Muscle layer of duodenum (tissue), 2 donors: Measurements from ENCODE around the gene PLEKHA6.

Experiments used
- H3K27ac ChIP-seq: one replicate; pipeline ENCODE4 v1.7.0; 2013; ENCODE audit warnings: mild to moderate bottlenecking, low read length
- H3K27me3 ChIP-seq: one replicate; pipeline ENCODE4 v1.7.0; 2013; ENCODE audit warnings: low read depth, mild to moderate bottlenecking, control low read depth, low read length
- H3K36me3 ChIP-seq, 2 donors: one replicate each; pipeline ENCODE4 v1.7.0; 2013; ENCODE audit warnings: low read length in 2 of 2, control low read depth in 1 of 2, mild to moderate bottlenecking in 1 of 2; ENCODE audit not compliant: insufficient read depth in 2 of 2, control insufficient read depth in 1 of 2
- H3K4me1 ChIP-seq, 2 donors: one replicate each; pipeline ENCODE4 v1.7.0; 2013; ENCODE audit warnings: low read length in 2 of 2, mild to moderate bottlenecking in 2 of 2, control low read depth in 1 of 2, moderate library complexity in 1 of 2; ENCODE audit not compliant: insufficient read depth in 2 of 2, control insufficient read depth in 1 of 2
- H3K4me3 ChIP-seq, 2 donors: one replicate each; pipeline ENCODE4 v1.7.0; 2013; ENCODE audit warnings: low read length in 2 of 2, low read depth in 1 of 2, mild to moderate bottlenecking in 1 of 2
- H3K9me3 ChIP-seq, 2 donors: one replicate each; pipeline ENCODE4 v1.7.0; 2013; ENCODE audit warnings: low read length in 2 of 2, control low read depth in 1 of 2, mild to moderate bottlenecking in 1 of 2; ENCODE audit not compliant: control insufficient read depth in 1 of 2
- donor health status: healthy.

PLEKHA6 gene

DNA sequence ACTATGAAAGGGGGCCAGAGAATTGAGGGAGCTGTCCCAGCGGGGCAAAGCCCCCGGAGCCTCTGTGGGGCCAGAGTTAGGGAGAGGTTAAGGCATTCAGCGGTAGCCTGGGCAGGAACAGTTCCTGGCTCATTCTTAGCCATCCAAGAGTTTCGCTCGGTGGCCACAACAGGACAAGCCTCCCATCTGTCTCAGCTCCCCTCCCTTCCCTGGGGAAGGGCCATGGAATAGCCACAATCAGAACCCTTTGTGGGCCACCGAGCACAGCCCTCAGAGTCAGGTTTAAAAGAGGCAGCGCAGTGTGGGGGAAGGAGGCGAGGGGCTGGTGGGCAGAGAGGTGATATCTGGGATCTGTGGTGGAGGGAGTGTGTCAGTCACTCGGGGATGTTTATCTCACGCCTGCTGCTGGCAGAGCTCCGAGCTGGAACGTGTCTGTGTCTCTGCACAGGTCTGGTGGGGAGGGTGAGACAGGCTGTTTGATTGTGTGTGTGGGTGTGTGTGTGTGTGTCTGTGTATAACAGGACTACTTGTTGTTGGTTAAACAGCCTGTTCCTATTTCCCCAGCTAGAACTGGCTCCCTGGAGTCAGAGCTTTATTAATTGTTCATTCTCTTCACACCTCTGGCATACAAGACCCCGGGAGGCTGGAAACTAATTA lies 96.3 kb downstream of the PLEKHA6 start:
- Histone ChIP-seq H3K27ac (no peak overlapping the region), H3K4me1 (peaks cover 9 to 35% of the 10 kb centered on the region in 2 donors), H3K9me3 (no peaks in the 10 kb centered on the region), H3K36me3 (peaks cover 0 to 10% of the 10 kb centered on the region in 2 donors), H3K27me3 (no peaks in the 10 kb centered on the region), H3K4me3 (no peak overlapping the region)

DNA sequence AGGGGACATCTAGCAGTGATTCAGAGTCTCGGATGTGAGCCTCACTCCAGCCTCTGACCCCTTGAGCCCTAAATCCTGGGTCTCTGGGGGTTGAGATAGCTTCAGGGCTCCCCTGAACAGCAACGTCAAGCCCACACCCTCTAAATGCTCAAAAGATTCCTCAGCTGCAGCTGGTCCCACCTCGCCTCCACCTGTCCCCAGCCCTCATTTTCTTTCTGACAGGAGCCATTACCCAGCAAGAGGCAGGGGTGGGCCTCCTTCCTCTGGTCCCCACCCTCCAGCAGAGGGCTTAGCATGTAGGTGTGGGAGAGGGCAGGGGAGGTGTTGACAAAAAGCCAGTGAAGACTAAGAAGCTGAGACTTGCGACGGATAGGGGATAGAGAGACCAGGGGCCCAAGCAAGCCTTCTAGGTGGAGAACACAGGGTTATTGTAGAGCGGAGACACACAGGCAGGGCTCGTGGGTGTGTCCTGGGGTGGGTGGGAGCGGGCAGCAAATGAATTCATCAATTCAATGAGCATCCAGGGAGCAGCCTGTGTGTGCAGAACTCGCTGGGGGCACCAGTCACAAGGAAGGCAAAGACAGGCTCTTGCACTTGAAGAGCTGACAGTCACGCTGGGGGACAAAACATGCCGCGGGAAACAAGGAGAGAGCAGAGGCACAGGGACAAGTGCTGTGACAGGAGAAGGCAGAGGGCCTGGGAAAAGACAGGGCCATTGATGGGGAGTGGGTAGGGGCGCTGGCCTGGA lies 97.0 kb downstream of the PLEKHA6 start:
- no peaks in the 10 kb centered on the region for H3K9me3 ChIP-seq
- no peak overlapping the region for H3K27ac ChIP-seq
- no peak overlapping the region for H3K4me3 ChIP-seq
- peaks cover 9 to 35% of the 10 kb centered on the region in 2 donors for H3K4me1 ChIP-seq
- peaks cover 0 to 10% of the 10 kb centered on the region in 2 donors for H3K36me3 ChIP-seq
- no peaks in the 10 kb centered on the region for H3K27me3 ChIP-seq

GRCh38 chr1:204261746-204262505 lies 97.8 kb downstream of the PLEKHA6 start:
- H3K4me3 ChIP-seq: no peak overlapping the region
- no peaks in the 10 kb centered on the region for H3K9me3 ChIP-seq
- no peak overlapping the region for H3K27ac ChIP-seq
- H3K27me3 ChIP-seq: no peaks in the 10 kb centered on the region
- H3K36me3 ChIP-seq: peaks cover 0 to 10% of the 10 kb centered on the region in 2 donors
- H3K4me1 ChIP-seq: peaks cover 7 to 35% of the 10 kb centered on the region in 2 donors

DNA sequence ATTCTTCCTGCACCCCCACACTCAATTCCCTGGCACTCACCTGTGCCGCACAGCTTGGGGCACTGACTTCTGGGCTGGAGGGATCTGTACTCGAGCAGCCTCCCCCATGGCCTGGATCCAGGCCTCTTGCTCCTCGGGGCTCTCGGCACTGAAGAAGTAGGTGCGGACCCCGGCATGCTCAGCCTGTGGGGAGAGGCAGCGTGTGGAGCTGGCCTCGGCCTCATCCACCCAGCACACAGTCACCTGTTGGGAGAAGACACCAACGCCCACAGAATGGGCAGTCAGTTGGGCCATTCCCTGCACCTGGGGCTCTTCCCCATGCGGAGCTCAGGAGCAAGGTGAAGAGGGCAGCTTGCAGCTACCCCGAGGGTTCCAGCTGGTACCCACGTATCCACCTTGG lies 98.5 kb downstream of the PLEKHA6 start:
- no peaks in the 10 kb centered on the region for H3K9me3 ChIP-seq
- H3K36me3 ChIP-seq: peaks cover 0 to 10% of the 10 kb centered on the region in 2 donors
- no peak overlapping the region for H3K27ac ChIP-seq
- H3K4me1 ChIP-seq: peaks cover 3 to 31% of the 10 kb centered on the region in 2 donors
- H3K4me3 ChIP-seq: no peak overlapping the region
- H3K27me3 ChIP-seq: no peaks in the 10 kb centered on the region

DNA sequence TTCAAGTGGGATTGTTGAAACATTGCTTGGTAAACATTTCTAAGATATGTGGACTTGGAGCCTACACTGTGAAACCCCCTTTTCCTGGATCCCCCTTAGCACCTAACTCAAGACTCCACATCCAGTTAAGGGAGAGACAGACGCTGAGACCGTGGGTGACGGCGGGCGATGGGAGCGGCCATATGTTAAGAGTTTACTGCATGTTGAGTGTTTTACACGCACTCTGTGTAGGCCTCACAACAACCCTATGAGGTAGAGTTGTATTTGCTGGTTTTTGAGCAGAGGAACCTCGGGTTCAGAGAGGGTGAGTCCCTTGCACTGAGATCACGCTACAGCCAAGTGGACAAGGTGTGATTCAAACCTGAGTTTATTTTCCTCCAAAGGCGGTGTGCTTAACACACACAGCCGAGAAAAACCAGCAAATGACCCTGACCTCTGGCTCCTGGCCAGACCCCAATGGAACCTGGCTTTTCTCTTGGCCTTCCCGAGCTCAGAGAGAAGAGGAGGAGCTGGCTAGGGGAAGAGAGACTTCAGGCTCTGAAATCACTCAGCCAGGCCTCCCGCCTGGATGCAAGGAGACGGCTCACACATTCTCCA lies 99.0 kb downstream of the PLEKHA6 start:
- H3K27ac ChIP-seq: no peak overlapping the region
- no peaks in the 10 kb centered on the region for H3K9me3 ChIP-seq
- no peaks in the 10 kb centered on the region for H3K27me3 ChIP-seq
- H3K4me3 ChIP-seq: no peak overlapping the region
- peaks cover 0 to 10% of the 10 kb centered on the region in 2 donors for H3K36me3 ChIP-seq
- peaks cover 0 to 25% of the 10 kb centered on the region in 2 donors for H3K4me1 ChIP-seq

DNA sequence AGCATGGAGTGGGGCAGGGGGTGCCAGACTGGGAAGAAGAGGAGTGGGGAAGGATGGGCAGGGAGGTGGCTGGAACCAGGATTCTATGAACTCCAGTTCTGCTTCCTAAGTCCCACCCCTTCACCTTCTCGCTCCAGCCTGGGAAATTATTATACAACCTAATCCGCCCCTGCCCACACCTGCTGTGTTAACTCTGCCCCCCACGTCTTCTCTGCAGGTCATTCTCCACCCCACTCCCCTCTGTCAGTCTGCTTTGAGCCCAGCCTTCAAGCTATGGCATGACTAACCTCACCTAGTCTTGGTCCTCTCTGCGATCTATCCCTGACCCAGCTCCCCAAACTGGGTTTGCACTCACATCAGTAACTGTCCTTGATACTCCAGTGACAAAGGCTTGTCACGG lies 99.9 kb downstream of the PLEKHA6 start:
- H3K36me3 ChIP-seq: peaks cover 0 to 5% of the 10 kb centered on the region in 2 donors
- no peaks in the 10 kb centered on the region for H3K27me3 ChIP-seq
- H3K9me3 ChIP-seq: no peaks in the 10 kb centered on the region
- H3K4me1 ChIP-seq: peaks cover 0 to 20% of the 10 kb centered on the region in 2 donors
- H3K27ac ChIP-seq: no peak overlapping the region
- H3K4me3 ChIP-seq: no peak overlapping the region

DNA sequence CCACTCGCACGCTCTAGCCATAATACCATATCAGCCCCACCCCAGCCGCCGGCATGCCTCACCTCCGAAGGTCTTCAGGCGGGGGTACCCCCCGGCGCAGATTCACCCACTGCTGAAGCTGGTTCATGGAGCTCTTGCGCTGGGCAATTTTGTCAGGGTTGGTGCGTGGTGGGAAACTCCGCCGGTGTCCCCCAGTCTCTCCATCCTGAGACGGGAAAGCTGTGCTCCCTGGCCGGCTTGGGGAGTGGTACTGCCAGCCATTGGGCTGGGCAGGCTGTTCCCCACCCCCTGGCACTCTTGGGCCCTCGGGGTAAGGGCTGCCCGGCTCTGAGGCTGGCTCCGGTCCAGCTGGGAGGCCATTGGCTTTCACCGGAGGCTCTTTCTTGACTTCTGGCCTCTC lies 100.5 kb downstream of the PLEKHA6 start:
- Histone ChIP-seq H3K4me1 (peaks cover 0 to 14% of the 10 kb centered on the region in 2 donors), H3K4me3 (no peak overlapping the region), H3K9me3 (no peaks in the 10 kb centered on the region), H3K27me3 (no peaks in the 10 kb centered on the region), H3K36me3 (peaks cover 0 to 3% of the 10 kb centered on the region in 2 donors), H3K27ac (no peak overlapping the region)

DNA sequence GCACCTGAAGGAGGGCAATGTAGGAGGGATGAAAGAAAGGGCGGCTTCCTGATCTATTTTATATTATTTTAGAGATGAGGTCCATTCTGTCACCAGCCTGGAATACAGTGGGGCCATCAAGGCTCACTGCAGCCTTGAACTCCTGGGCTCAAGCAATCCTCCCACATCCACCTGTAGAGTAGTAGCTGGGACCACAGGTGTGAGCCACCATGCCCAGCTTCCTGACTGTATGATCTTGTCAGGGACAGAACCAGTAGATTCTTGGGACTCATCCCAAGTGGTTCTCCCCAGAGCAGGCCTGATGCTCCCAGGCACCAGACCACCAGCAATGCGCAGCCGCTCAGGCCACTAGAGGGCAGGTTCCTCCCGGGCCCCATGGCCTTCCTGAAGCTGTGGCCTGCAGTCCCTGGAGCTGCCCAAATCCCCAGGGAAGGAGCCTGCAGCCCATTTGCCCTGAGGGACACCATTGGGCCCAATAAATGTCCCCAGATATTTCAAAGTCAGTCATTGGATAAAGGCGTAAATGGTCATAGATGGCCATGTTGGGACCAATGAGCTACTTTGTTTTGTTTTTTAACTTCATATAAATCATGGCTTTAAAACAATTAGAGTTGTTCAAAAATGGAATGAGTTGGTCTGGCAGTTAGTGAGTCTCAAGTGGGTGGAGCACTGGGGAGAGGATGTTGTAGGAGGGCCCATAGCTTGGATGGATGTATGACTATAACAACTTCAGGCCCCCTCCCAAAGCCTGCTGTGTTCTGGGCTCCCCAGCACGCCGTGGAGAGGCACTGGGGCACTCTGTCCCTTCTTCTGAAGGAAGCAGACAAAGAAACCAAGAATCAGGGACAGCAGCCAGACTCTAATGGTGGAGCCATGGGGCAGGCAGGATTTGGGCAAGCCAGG lies 101.3 kb downstream of the PLEKHA6 start:
- Histone ChIP-seq H3K36me3 (peaks cover 0 to 3% of the 10 kb centered on the region in 2 donors), H3K4me1 (peaks cover 0 to 6% of the 10 kb centered on the region in 2 donors)

DNA sequence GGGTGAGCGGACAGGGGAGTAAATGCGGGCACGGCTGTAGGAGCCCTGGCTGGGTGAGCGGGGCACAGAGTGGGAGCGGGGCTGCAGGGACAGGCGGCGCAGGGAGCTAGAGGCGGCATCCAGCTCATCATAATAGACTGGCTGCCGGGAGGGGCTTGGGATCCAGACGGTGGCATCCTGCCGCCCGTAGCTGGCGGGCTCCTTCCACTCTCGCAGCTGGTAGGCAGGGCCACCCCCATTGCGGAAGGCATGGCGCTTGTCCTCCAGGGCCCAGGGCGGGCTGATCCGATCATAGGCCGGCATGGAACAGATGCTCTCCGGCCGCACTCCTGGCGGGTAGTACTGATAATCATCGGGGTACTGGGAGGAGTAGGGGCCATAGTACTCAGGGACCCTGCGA lies 102.3 kb downstream of the PLEKHA6 start:
- Histone ChIP-seq H3K27ac (no peak overlapping the region), H3K4me3 (no peak overlapping the region), H3K9me3 (no peaks in the 10 kb centered on the region), H3K27me3 (no peaks in the 10 kb centered on the region), H3K36me3 (peaks cover 0 to 3% of the 10 kb centered on the region in 2 donors), H3K4me1 (no peaks in the 10 kb centered on the region)

More for the DNA sequence above, 101.3 kb downstream of the PLEKHA6 start:
- Histone ChIP-seq H3K4me3 (no peak overlapping the region), H3K9me3 (no peaks in the 10 kb centered on the region), H3K27ac (no peak overlapping the region), H3K27me3 (no peaks in the 10 kb centered on the region)

DNA sequence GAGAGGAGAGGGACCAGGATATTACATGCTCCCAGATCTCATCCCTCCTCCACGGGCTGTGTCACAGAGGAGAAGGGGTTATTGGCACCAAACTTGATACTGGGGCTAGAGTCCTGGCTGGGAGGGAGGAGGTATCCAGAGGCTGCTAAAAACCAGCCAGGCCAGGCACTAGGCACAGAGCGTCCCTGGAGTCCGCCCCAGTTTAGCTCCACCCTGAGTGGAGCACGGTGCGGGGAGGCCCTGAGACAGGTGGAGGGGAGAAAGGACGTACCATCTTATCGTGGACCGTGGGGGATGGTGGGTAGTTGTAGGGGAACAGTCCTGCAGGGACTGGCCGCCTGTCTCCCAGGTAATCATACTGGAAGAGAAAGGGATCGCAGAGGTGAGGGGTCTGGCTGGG lies 103.2 kb downstream of the PLEKHA6 start:
- Histone ChIP-seq H3K9me3 (no peaks in the 10 kb centered on the region), H3K27me3 (no peaks in the 10 kb centered on the region), H3K4me3 (no peak overlapping the region), H3K27ac (no peak overlapping the region), H3K4me1 (no peaks in the 10 kb centered on the region), H3K36me3 (peaks cover 0 to 3% of the 10 kb centered on the region in 2 donors)
